Gastrocnemius medialis (tissue), 4 donors: Measurements from ENCODE around the gene MRPL20. TPM values are rescaled to one million over a fixed set of nuclear protein-coding genes. Genes with fewer than 3 reads are reported as not detected.

Source experiments
- ATAC-seq, 2 donors: fragments of 150-250 bp; one replicate each; pipeline ENCODE4 v1.9.1; 2016
- DNase-seq, 2 donors: peaks; one replicate each; pipeline ENCODE4 v3.0.0-alpha.2; 2019
- H3K27ac ChIP-seq, 4 donors: fragments of 200-600 bp; sonication (generic); 1 replicate in 1 of 4; 2 replicates in 3 of 4; pipeline ENCODE4 v1.5.1; 2016 to 2018; ENCODE audit warnings: mild to moderate bottlenecking in 2 of 4, moderate library complexity in 1 of 4
- H3K27me3 ChIP-seq, 3 donors: fragments of 200-600 bp; sonication (generic) in 2 of 3; 1 replicate in 1 of 3; 2 replicates in 2 of 3; pipeline versions ENCODE4 v1.5.1 to v1.6.0; 2016 to 2019; ENCODE audit warnings: mild to moderate bottlenecking in 1 of 3, moderate library complexity in 1 of 3
- H3K36me3 ChIP-seq, 2 donors: fragments of 200-600 bp; sonication (generic) in 1 of 2; one replicate each; pipeline ENCODE4 v1.5.1; 2017 to 2018
- H3K4me1 ChIP-seq, 2 donors: fragments of 200-600 bp; sonication (generic) in 1 of 2; one replicate each; pipeline ENCODE4 v1.5.1; 2016 to 2017; ENCODE audit warnings: mild to moderate bottlenecking in 2 of 2
- H3K4me3 ChIP-seq, 4 donors: fragments of 200-600 bp; sonication (generic) in 3 of 4; 1 replicate in 1 of 4; 2 replicates in 3 of 4; pipeline ENCODE4 v1.5.1; 2016 to 2019; ENCODE audit warnings: mild to moderate bottlenecking in 2 of 4
- H3K9me3 ChIP-seq, 3 donors: fragments of 200-600 bp; sonication (generic) in 2 of 3; 1 replicate in 1 of 3; 2 replicates in 2 of 3; pipeline ENCODE4 v1.5.1; 2016 to 2019
- POLR2A ChIP-seq, 2 donors: fragments of 450-650 bp; IDR thresholded peaks; one replicate each; pipeline ENCODE4 v1.6.1; 2017; ENCODE audit warnings: antibody characterized with exemption in 2 of 2, mild to moderate bottlenecking in 2 of 2, moderate library complexity in 2 of 2
- in situ Hi-C, 4 donors: fragments of 200-750 bp; cut with MboI; loops; one replicate each; pipeline versions ENCODE4 v1.15.0 to v1.8.0; 2017; ENCODE audit warnings: low sequenced_read_pairs in 4 of 4
- intact Hi-C: fragments of 100-400 bp; cut with DNase I; formaldehyde crosslinking; loops from one replicate; pipeline ENCODE4 v1.15.1; 2023; ENCODE audit warnings: low total_unique reads
- total RNA-seq, 4 donors: library from RNA; depleted of rRNA; stranded (reverse); fragments of >200 nt; gene quantifications; one replicate each; pipeline versions ENCODE4 v1.1.0 to v1.2.3, GENCODE V29; 2016
- TF ChIP-seq, protein P1 (sequence below), 5 experiments: fragments of 450-650 bp in 3 of 5; fragments of 200-600 bp in 2 of 5; sonication (generic) in 2 of 5; IDR thresholded peaks in 4 of 5; conservative IDR thresholded peaks in 1 of 5; 1 replicate in 4 of 5; 2 replicates in 1 of 5; pipeline ENCODE4 v1.5.1; 2016 to 2019; ENCODE audit warnings: antibody characterized with exemption in 5 of 5, mild to moderate bottlenecking in 3 of 5, moderate library complexity in 3 of 5

The MRPL20 gene
- total RNA-seq, 4 donors from 2014 or later, result 167 to 260 (median 203) TPM

- in situ Hi-C loops (no loop called here), intact Hi-C loops (no loop called here)
- H3K4me3 ChIP-seq, result peak within 1 kb of the TSS; percentile 44 to 62 (median 53)
- TF ChIP-seq, protein P1, sequence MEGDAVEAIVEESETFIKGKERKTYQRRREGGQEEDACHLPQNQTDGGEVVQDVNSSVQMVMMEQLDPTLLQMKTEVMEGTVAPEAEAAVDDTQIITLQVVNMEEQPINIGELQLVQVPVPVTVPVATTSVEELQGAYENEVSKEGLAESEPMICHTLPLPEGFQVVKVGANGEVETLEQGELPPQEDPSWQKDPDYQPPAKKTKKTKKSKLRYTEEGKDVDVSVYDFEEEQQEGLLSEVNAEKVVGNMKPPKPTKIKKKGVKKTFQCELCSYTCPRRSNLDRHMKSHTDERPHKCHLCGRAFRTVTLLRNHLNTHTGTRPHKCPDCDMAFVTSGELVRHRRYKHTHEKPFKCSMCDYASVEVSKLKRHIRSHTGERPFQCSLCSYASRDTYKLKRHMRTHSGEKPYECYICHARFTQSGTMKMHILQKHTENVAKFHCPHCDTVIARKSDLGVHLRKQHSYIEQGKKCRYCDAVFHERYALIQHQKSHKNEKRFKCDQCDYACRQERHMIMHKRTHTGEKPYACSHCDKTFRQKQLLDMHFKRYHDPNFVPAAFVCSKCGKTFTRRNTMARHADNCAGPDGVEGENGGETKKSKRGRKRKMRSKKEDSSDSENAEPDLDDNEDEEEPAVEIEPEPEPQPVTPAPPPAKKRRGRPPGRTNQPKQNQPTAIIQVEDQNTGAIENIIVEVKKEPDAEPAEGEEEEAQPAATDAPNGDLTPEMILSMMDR (IDR thresholded peaks at IDR 0.05 in 4 of 5, conservative IDR thresholded peaks at IDR 0.05 in 1 of 5), result no peak
- no peak for TF ChIP-seq POLR2A (IDR thresholded peaks at IDR 0.05)
- H3K27me3 ChIP-seq, result peaks cover 0 to 24% (median 9%) of the 10 kb centered on the region in 3 donors
- no peaks in the 10 kb centered on the region for H3K9me3 ChIP-seq
- DNase-seq, result peak in 1 of 2 donors; percentile 39
- peak; percentile 56 to 62 for ATAC-seq
- H3K36me3 ChIP-seq, result no peaks in the 10 kb centered on the region
- H3K4me1 ChIP-seq, result peaks cover 23 to 57% of the 10 kb centered on the region in 2 donors
- peak within 1 kb of the TSS; percentile 76 to 81 (median 78) for H3K27ac ChIP-seq
These were observed 28.2 kb upstream of the MRPL20 start, which contains the start of gene VWA1 for GRCh38 chr1:1435106-1435903. VWA1 (plus strand) TSS chr1:1435690; CDS start chr1:1435749, 59 bp downstream.

DNA sequence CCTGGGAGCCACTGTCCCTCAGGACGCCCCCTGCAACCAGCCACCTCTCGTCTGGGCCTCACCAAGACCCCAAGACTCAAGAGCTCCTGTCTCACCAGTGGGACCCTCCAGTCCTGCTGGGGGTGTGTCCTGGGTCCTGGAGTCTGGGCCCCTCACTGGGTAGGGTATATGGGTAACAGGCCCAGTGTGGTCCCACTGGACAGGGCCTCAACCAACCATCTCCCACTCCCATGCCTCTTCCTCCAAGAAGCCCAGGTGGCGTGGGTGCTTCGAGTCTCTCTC lies 27.7 kb upstream of the MRPL20 start:
- in situ Hi-C loops, result no loop called here
- no peak for ATAC-seq
- H3K27ac ChIP-seq, result peak overlapping the region; percentile 76 to 81 (median 78)

GRCh38 chr1:1434131-1434823 lies 27.2 kb upstream of the MRPL20 start:
- intact Hi-C loops, result no loop called here
- H3K9me3 ChIP-seq, result no peaks in the 10 kb centered on the region
- H3K27me3 ChIP-seq, result peaks cover 0 to 24% (median 9%) of the 10 kb centered on the region in 3 donors
- no peaks in the 10 kb centered on the region for H3K36me3 ChIP-seq
- peaks cover 32 to 64% of the 10 kb centered on the region in 2 donors for H3K4me1 ChIP-seq
- ATAC-seq (no peak), DNase-seq (no peak)
- in situ Hi-C loops, result no loop called here
- H3K4me3 ChIP-seq, result peak overlapping the region in 3 of 4 donors; percentile 11 to 28 (median 21)
- TF ChIP-seq, protein P1 (IDR thresholded peaks at IDR 0.05 in 4 of 5, conservative IDR thresholded peaks at IDR 0.05 in 1 of 5), result no peak
- no peak for TF ChIP-seq POLR2A (IDR thresholded peaks at IDR 0.05)
- peak overlapping the region; percentile 76 to 81 (median 78) for H3K27ac ChIP-seq

More for the DNA sequence above, 27.7 kb upstream of the MRPL20 start:
- no peak for TF ChIP-seq POLR2A (IDR thresholded peaks at IDR 0.05)
- TF ChIP-seq, protein P1 (IDR thresholded peaks at IDR 0.05 in 4 of 5, conservative IDR thresholded peaks at IDR 0.05 in 1 of 5), result no peak
- no peaks in the 10 kb centered on the region for H3K36me3 ChIP-seq
- peaks cover 0 to 24% (median 9%) of the 10 kb centered on the region in 3 donors for H3K27me3 ChIP-seq
- no peaks in the 10 kb centered on the region for H3K9me3 ChIP-seq
- intact Hi-C loops, result no loop called here
- H3K4me3 ChIP-seq, result peak overlapping the region in 3 of 4 donors; percentile 44 to 62 (median 50)
- DNase-seq, result no peak
- H3K4me1 ChIP-seq, result peaks cover 28 to 62% of the 10 kb centered on the region in 2 donors

- H3K4me3 ChIP-seq, result peak overlapping the region in 3 of 4 donors; percentile 11 to 28 (median 21)
- H3K36me3 ChIP-seq, result no peaks in the 10 kb centered on the region
- TF ChIP-seq, protein P1 (IDR thresholded peaks at IDR 0.05 in 4 of 5, conservative IDR thresholded peaks at IDR 0.05 in 1 of 5), result no peak
- no peak for TF ChIP-seq POLR2A (IDR thresholded peaks at IDR 0.05)
- H3K4me1 ChIP-seq, result peaks cover 32 to 64% of the 10 kb centered on the region in 2 donors
- H3K27ac ChIP-seq, result peak overlapping the region; percentile 76 to 81 (median 78)
- in situ Hi-C loops, result no loop called here
- DNase-seq (no peak), ATAC-seq (no peak)
- no peaks in the 10 kb centered on the region for H3K9me3 ChIP-seq
- intact Hi-C loops, result no loop called here
- H3K27me3 ChIP-seq, result peaks cover 0 to 24% (median 12%) of the 10 kb centered on the region in 3 donors
These were observed 26.7 kb upstream of the MRPL20 start for GRCh38 chr1:1433804-1434130.
